DMS53 treated with DMSO at 0.1 percent for 48 hours (cell line): ENCODE results near the gene MMD.
"Not testable (repeated sequence)": the region's sequence is repeated elsewhere in the genome, so short reads cannot be mapped to it uniquely, and the experiment has no call there.

Experiments
- DNase-seq: peaks from one replicate; lab custom pipeline; 2025; ENCODE audit not compliant: unreplicated experiment; lab: John Stamatoyannopoulos, UW

MMD gene

DNA sequence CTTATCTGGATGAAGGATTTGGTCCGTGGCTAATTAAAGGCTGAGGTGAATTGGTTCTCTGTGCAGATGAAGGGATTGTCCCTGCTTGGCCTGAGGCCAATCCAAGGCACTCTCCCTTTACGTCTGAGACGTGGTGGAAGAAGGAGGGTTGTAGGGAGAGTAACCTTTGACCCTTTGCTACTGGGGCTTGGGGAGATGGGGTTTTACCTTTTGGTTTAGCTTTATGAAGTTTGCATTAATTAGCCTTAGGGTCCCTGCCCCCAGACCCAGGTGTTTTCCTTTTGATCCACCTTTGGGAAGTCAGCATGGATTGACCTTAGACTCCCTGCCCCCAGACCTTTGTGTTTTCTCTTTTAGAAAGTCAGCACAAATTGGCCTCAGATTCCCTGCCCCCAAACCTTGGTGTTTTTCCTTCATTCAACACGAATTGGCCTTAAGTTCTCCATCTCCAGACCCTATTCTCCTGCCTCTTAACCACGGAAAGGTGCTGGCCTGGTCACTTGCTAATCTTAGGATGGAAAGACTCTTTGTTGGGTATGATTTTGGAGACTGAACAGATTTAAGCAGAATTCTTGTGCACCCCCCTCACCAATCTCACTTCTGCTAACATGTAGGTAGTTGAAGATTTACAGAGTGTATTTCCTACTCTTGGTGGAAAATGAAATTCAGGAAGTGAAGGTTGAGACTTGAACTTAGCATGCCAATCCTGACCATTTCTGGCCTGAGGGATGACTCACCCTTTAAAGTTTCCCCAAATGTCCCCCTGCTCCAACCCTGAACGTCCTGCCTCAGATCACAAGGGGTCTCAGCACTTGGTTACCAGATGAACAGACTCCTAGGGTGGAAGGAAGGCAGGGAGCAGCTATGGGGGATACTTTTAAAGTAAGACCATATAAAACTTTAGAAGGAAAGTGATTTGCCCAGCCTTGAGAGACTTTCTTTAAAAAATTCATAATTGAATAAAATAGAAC, 23.1 kb upstream of the MMD start:
- no peak for DNase-seq

DNA sequence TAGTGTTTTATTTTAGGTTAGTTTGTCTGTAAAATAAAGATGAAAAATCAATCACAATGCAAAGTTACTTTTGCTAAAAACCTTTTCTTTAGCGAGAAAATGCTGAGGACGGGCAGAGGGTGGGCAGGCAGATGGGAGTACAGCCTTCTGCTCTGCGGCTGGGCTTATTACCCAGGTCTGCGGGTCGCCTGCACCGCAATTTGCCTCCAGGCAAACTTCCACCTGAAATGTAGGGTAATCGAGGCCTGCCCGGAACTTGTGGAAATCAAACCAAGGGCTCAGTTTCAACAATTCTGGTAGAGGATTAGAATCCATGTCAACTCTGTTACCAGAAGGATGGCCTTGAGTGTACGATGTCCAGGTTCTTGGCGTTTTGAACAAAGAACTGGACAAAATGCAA, 22.3 kb upstream of the MMD start:
- no peak for DNase-seq

DNA sequence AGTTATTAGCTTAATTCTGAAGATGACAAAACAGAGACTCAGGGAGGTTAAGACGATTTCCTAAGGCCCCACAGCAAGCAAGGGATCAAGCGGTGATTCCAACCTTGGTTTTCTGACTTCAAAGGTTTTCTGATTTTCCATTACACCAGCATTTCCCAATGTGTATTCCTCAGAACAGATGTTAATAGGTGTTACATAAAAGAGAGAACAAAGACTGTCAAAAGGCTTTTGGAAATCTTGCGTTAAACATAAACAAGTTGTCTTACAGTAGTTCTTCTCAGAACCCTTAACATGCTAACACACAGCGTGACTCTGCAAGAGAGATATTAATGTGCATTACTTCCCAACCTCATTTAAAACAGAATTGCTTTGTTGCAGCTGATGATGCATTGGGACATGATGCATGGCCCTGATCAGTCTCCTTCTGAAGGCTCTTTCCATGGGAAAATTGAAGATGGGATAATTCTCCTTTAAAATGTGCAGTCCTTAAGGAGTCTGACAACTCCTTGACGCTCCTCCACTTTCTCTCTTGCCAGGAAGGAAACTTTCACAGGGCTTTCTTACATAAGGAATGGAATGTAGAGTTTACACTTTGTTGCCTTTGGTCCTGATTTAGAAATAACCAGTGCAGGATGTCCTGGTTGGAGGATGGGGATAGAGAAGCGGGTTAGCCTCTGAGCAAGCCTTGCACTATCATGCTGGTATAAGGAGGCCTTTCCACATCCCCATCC, 21.5 kb upstream of the MMD start:
- no peak for DNase-seq

DNA sequence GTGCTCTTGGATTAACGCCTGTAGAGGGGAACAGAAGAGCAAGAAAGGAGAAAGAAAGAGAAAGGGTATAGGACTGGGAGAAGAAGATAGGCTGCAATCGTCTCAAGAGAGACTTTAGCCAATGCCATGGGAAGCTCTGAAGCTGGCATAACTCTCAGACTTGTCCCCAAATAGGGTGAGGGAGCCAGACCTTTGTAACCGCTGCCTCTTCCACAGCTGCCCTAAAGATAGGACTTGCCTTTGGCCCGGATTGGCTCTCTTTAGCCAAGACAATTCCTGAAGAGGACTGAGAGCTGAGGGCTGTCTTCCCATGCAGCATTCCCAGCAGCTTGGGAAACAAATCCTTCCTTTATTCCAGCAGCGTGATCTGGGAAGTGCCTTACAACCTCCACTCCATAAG, 20.8 kb upstream of the MMD start:
- DNase-seq = no peak

- DNase-seq = no peak
These were observed 19.9 kb upstream of the MMD start for GRCh38 chr17:55441544-55441943.

DNA sequence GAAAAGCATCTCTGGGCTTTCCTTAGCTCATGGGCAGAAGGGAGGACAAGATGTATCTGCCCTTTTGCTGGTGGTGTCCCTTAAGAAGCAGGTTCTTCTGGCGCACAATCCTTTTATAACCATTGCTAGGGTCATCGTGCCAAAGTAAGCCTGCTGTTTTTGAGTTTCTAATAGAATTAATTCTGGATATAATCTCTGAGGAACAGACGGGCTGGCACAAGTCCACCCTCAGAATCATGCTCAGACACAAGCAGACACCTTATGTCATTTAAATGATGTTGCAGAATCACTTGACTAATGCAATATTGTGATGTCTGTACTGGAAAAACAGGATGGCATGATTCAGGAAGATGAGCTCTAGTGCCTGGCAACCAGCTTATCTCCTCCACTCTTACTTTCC, 18.8 kb upstream of the MMD start:
- DNase-seq = no peak

GRCh38 chr17:55437159-55437605, 15.5 kb upstream of the MMD start:
- no peak for DNase-seq

DNA sequence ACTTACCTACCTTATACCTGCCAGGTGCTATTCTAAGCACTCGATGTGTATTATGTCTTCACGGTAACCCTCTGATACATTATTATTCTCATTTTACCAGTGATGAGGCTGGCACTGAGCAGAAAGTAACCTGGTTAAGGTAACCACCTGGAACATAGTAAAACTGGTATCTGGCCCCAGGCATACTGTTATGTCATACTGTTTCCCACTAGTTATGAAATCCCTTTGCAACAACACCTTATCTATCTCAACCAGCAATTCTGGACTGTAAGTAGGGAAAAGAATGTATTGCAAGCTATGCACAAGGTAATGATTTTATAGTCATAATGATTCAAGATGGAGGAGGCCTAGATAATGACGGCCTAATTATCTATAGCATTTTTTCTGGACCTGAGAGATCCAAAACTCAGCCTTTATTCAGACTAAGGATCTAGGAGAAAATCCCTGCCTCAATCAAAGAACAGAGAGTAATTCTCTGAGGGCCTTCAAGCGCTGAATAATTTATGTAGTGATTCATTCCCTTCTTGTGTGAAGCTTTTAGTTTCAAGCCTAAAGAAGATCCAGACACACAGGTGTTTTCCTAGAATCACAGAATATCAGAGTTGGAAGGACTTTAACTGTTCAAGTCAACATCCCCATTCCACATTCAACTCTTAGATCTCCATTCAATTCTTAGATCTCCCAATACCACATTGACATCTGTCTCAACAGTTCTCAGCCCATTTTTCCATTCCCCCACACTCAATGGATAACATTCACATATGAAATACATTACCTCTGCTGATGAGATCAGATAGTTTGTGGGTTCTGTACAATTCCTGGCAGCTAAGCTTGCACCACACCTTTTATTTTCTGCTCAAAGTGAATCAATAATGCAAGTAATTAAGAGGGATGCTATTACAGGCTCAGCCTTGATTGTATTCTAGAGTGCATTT, 14.9 kb upstream of the MMD start:
- no peak for DNase-seq

GRCh38 chr17:55435408-55435807, 13.8 kb upstream of the MMD start:
- DNase-seq = no peak

GRCh38 chr17:55434721-55435120, 13.1 kb upstream of the MMD start:
- DNase-seq = no peak

DNA sequence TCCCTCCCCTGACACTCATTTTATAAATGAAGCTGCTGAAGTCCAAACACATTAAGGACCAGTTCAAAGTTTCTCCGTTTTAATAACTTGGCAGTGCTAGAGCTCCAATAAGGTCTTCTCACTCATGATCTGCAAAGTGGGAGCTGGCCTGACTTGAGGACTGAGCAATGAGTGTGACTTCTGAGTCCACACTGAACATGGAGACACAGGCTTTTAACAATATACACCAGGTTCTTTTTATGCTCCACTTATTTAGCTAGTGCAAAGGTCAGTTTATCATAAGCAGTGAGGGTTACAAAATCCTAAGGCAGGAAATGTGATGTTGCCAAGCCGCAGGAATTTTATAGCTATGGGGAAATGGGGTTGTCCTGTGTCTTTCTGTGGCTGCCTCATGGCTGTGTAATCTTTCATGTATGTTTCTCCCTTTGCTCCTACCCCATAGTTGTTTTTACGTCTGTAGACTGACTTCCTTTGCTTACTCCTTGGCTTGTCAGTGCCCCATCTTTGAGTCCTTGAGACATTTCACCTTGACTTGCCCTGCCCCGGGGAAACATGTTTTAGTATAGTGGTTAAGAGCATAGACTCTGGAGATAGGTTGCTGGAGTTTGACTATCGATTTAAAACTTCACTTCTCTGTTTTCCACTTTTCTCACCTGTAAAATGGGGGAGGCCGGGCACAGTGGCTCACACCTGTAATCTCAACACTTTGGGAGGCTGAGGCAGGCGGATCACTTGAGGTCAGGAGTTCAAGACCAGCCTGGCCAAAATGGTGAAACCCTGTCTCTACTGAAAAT, 12.2 kb upstream of the MMD start:
- peak; percentile 19 for DNase-seq

DNA sequence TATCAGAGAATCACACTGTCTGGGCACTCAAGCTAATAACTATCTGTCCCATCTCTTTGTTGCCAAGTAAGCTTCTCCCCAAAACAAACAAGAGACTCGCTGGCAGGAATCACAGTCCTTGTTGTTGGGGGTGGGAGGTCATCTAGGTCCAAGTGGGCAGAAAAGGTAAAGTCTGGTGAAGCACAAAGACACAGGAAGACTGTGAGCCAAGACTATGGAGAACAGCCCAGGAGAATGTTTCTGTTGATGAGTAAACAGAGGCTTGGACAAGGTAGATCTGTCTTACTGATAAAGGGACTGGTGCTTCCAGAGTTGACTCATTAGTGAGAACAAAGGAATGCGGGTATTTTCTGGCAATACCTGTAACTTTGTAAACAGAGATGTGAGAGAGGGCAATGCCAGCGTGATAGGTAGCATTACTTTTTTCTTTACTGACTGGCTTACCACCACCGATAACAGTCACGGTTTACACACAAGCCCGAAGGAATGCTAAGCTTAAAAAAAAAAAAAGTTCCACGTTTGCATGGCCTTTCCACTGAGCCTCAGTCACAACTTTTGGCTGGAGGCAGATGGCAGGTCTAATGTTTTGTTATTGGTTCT, 11.5 kb upstream of the MMD start:
- DNase-seq = peak; percentile 23

GRCh38 chr17:55432358-55433028, 10.9 kb upstream of the MMD start:
- no peak for DNase-seq

DNA sequence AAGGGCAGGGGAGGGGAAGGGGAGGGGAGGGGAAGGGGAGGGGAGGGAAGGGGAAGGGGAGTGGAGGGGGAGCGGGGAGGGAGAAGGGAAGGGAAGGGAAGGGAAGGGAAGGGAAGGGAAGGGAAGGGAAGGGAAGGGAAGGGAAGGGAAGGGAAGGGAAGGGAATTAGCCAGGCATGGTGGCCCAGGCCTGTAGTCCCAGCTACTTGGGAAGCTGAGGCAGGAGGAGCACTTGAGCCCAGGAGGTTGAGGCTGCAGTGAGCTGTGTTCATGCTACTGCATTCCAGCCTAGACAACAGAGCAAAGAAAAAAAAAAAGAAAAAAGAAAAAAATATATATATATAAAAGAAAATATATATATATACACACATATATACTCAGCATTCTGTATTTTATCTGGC, 10.3 kb upstream of the MMD start:
- not testable (repeated sequence) for DNase-seq

DNA sequence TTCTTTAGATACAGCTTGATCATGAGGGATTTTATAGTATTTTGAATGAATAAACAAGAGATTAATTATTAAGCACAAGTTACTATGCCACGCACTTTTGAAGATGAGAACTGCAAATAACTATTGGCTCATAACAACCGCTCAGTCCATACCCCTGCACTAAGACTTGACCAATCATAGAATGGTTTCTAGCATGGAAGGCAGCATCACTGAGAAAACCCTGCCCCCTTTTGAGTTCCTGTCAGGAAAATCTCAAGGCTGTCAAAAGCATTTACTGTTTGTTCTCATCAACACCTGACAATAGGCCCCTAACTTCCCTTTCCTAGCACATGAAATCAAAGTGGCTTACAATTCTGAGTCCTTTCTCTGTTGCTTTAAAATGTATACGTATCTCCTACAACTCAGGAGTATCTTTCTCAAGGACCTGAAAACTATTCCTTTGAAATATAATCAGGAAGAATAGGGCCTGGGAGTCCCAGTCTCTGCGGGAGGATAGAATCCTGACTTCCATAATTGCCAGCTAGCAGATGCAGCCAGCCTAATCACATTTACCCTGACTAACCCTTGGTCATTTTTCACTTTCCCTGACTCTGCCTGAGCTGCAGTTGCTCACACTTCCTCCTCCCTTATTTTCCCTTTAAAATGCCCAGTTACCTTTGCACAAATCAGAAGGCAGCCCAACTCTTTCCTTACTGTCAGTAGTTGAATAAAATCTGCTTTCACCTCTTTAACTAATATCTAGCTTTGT, 9.1 kb upstream of the MMD start:
- DNase-seq = no peak

- no peak for DNase-seq
These were observed 5.9 kb upstream of the MMD start for GRCh38 chr17:55427587-55427882.

DNA sequence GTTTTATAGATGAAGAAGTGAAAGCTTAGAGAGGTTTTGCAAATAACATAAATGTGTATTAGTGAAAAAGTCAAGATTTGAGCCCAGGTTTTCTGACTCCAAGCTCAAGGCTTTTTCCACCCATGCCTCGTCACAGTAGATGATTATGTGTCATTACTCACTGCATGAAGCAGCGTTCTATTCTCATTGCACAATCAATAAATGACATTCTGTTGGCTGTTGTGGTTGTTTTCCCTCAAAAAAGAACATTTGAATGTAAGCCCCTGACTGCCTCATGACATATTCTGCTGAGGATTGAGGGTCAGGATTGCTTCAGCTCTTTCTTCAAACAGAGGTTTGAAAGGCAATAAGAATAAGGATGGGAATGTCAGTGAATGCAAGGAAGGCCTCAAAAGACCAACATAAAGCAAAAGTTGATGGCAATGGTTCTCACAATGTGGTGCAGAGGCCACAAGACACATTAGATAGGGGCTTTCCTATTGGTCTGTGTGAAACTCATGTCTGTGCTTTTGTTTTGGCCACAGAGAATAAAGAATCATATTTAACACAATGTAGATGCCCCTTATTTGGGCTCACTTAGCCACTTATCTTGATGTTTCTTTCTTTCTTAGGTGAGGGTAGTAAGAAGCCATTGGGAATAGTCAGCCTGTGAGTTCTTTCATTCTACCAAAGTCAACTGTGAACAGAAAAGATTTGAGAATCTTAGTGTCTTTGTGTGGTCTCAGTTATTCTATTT, 5.4 kb upstream of the MMD start:
- no peak for DNase-seq

GRCh38 chr17:55424893-55425540, 3.4 kb upstream of the MMD start:
- no peak for DNase-seq
